HG03135 (cell line): ENCODE results near the gene TOR1AIP1.
A peak's percentile ranks its signal among the peaks of the same experiment; 100 is the strongest.
"Not testable (repeated sequence)": the region's sequence is repeated elsewhere in the genome, so short reads cannot be mapped to it uniquely, and the experiment has no call there.

Experiments used
- ATAC-seq: cut with Tn5 transposase; IDR thresholded peaks from one replicate; pipeline ENCODE4 v1.9.1; 2021; ENCODE audit warnings: mild to moderate bottlenecking, moderate library complexity; ENCODE audit not compliant: unreplicated experiment

TOR1AIP1 gene

GRCh38 chr1:179935909-179936496 lies 53.9 kb downstream of the TOR1AIP1 start:
- ATAC-seq = no peak

DNA sequence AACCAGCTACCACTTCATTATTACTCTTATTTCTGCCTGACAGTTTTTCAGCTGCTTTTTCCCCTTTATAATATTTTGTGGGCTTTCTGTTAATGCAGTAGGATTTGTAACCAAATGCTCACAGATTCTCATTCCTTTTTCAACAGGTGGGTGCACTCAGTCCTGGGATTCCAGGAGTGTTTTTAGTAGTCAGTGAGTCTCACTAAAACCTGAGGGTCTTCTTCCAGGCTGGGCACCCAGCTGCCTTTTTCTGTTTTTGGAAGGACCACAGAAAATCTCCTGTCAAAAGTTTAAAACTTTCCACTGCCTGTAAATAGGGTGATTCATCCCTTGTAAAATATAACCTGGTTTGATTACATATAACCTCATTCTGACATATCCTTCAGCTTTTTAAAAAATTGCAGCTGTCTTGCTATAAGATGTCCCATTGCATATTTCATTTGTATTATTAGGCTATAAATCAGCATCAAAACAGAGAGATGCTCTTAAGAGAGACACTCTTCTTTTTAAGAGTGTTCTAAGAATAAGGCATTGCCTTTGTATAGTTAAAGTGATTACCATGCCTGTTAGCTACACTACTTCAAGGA lies 55.7 kb downstream of the TOR1AIP1 start:
- no peak for ATAC-seq

DNA sequence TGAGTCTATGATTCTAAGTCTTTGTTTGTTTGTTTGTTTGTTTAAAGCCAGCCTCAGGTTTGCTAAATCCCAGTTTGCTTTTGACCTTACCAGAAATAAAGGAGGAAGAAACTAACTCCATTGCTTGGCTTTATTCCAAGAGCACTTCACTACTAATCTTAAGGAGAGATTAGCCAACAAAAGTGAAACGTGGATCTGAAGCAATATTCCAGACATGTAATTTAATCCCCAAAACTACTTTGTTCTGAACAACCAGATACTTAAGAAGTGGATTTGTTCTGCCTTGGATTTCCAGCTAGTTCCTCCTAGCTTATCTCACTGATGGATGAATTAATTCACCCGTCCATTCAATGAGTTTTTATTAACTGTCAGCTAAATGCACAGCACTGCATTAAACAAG lies 56.7 kb downstream of the TOR1AIP1 start:
- no peak for ATAC-seq

GRCh38 chr1:179939941-179940340 lies 57.9 kb downstream of the TOR1AIP1 start:
- no peak for ATAC-seq

DNA sequence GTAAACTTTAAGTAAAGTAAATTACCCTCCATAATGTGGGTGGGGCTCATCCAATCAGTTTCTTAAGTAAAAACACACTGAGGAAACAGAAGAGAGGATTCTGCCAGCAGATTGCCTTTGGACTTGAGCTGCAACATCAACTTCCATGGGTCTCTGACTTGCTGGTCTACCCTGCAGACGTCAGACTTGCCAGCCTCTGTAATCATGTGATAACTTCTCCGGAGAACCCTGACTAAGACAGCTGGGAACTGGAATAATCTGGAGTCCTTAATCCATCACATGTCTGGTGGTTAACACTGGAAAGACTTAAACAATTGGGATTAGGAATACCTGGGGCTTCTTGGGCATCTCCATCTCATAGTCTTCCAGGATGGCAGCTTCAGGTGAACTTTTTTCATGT lies 59.4 kb downstream of the TOR1AIP1 start:
- ATAC-seq = no peak

- ATAC-seq = no peak
These were observed 68.6 kb downstream of the TOR1AIP1 start for GRCh38 chr1:179950651-179951050.

DNA sequence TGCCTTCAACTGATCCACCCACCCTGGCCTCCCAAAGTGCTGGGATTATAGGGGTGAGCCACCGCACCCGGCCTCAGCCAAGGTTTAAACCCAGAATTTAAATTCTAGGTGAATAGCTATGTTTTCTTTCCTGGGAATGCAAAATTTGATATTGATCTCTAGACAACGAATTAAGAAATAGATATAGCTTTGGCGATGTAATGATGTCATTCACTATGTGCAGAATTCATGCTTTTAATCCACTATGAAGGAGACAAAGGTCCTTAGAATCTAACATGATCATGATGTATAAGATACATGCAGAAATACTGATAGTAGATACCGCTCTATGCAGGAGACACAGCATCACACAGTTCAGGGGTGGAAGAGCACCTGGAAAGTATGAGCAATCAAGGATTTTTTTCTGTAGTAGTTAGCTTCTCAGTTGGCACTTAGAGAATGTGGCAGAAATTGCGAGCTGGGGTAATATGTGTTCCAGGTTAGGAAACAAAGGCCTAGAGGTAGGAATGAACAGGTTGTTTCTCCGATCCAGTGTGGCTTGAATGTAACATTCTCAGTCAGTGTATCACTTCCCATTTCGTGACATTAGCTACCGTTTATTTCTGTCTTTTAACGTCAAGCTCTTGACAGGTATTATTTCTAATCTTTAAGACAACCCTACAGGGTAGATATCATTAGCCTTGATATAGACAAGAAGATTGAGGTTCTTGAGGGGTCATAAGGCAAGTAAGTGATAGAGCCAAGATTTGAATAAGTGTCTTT lies 69.5 kb downstream of the TOR1AIP1 start:
- no peak for ATAC-seq

DNA sequence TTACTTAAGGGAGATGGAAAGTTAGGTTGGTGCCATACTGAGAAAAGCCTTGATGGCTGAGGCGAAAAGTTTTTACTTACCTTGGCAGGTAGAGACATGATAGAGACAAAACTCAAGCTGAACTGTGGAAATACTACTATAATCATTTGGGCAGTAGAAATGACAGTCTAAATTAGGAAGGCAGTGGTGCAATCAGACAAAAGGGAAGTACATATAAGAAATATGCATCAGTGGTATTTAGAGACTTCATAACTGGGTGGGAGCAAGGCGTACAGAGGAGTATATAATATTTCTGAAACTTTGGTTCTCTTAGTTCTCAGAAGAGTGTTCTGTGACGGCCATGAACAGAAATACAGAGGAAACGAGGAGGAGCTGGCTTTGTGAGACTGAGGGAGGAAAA lies 70.1 kb downstream of the TOR1AIP1 start:
- ATAC-seq = no peak

GRCh38 chr1:179953974-179954492 lies 71.9 kb downstream of the TOR1AIP1 start:
- ATAC-seq = peak; percentile 20

DNA sequence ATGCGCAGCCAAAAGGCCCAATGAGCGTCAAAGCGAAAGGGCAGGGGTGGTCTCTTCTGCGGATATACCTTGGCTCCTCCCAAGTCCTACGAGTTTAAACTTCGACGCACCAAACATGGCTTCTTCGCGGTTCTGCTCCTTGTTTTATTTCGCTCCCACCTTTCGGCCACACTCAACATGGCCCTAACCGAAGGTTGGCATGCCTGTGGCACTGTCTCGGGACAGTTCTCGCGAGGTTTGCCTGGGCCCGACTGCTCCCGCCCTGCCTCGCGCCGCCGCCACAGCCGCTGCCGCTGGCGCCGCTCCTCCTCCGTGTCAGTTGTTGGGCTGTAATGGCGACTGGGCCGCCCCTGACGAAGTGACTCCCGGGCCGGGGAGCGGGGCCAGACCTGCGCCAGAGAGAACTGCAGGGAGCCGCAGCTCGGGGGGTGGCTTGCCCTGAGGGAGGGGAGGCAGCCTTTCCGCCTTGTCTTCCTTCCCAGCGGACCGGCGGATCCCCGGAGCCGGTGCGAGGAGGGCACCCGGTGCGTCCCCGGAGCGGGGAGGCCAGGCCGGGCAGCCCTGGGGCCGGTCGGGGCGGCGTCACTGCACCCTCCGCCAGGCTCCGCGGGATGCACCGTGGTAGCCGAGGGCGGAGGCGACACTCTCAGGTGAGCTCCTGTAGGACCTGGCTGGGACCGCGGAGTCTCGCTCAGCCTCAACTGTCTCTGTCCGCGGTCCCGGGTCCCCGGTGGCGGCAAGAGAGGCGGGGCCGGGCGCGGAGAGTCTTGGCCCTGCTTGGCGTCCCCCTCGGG lies 72.6 kb downstream of the TOR1AIP1 start, which contains the start of gene CEP350:
TSS of gene CEP350 (plus strand) at position 318 of the 794 bp plus-strand sequence. CDS start 31,372 bp downstream, outside the sequence.
- peak; percentile 90 for ATAC-seq

GRCh38 chr1:179955287-179955680 lies 73.2 kb downstream of the TOR1AIP1 start:
- ATAC-seq = peak; percentile 0

DNA sequence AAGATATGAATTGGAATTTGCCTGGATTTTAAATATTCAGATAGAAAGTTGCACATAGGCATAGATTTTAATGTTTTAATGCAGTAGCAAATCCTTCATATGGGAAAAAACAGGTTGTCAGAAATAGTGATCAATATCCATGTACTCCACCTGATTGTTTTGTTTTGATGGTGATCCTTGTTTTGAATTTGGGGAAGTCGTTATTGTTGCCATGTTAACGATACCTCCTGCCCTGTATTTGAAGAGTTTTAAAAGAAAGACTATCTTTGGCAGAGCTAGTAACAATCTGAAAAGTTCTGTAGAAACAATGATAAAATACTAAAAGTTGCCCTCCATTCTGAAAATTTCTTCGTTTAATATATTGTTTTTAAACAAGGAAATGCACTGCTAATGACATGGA lies 73.6 kb downstream of the TOR1AIP1 start:
- no peak for ATAC-seq

- ATAC-seq = no peak
These were observed 76.3 kb downstream of the TOR1AIP1 start for GRCh38 chr1:179958359-179958758.

GRCh38 chr1:179962168-179962567 lies 80.1 kb downstream of the TOR1AIP1 start:
- not testable (repeated sequence) for ATAC-seq

GRCh38 chr1:179966551-179966950 lies 84.5 kb downstream of the TOR1AIP1 start:
- ATAC-seq = no peak

DNA sequence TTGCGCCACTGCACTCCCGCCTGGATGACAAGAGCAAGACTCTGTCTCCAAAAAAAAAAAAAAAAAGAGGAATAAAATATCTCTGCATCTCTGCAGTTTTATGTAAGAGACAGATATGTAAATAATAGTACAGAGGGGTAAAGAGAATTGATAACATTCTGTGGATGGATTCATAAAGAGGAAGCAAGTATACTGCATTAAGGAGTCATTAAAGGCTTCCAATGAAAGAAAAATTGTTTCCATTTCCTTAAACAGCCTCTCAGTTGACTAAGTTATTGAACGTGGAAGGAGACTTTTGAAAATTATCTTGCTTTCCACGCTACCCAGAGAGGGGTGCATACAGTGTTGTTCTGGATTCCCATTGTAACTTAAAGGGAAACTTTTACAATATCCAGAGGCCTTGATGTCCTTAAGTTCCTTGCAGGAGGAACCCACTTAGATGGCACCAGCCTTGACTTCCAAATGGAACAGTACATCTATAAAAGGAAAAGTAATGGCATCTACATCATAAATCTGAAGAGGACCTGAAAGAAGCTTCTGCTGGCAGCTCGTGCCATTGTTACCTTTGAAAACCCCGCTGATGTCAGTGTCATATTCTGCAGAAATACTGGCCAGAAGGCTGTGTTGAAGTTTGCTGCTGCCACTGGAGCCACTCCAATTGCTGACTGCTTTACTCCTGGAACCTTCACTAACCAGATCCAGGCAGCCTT lies 86.4 kb downstream of the TOR1AIP1 start:
- no peak for ATAC-seq

DNA sequence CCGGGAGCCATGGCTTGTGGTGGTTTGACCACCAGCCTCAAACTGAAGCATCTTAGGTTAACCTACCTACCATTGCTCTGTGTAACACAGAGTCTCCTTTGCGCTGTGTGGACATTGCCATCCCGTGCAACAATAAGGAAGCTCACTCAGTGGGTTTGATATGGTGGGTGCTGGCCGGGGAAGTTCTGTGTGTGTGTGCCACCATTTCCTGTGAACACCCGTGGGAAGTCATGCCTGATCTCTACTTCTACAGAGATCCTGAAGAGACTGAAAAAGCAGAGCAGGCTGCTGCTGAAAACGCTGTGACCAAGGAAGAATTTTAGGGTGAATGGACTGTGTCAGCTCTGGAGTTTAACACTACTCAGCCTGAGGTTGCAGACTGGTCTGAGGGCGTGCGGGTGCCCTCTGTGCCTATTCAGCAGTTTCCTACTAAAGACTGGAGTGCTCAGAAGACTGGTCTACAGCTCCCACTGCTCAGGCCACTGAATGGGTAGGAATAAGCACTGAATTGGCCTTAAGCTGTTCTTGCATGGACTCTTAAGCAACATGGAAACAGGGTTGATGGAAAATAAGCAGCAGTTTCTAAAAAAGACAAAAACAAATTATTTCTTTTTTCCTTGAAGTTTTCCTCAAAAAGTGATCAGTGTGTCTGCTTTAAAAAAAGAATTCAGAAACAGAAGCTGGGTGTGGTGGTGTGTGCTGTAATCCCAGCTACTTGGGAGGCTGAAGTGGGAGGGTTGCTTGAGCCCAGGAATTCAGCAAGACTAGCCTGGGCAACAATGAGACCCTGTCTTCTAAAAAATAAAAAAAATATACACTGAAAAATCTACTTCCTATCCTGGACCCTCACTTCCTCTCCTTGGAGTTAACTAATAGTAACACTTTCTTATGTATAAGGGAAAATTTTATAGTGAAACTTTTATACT lies 87.2 kb downstream of the TOR1AIP1 start:
- ATAC-seq = no peak
